ENCODE measurements around the gene SRBD1. TPM values are rescaled to one million over a fixed set of nuclear protein-coding genes. Genes with fewer than 3 reads are reported as not detected.

Gene SRBD1
- total RNA-seq, 1 donor from 2014 or later: 9.1 TPM

- no peaks in the 10 kb centered on the region for H3K27me3 ChIP-seq
- H3K9me3 ChIP-seq: no peaks in the 10 kb centered on the region
- H3K36me3 ChIP-seq: no peaks in the 10 kb centered on the region
- no peaks in the 10 kb centered on the region for H3K4me1 ChIP-seq
- DNase-seq (ENCODE audit: extremely low spot score in 2 of 2): no peak
- TF ChIP-seq POLR2AphosphoS5 (IDR thresholded peaks at IDR 0.05; ENCODE audit: insufficient read depth in 1 of 2, low read depth in 1 of 2): no peak
- TF ChIP-seq CTCF (IDR thresholded peaks at IDR 0.05): no peak
- no peak for TF ChIP-seq POLR2A (IDR thresholded peaks at IDR 0.05)
- intact Hi-C loops (cut with DNase I): no loop called here
- no peak overlapping the region for H3K4me3 ChIP-seq
- H3K27ac ChIP-seq: no peak overlapping the region
Measured at GRCh38 chr2:45446016-45446415, 165.1 kb downstream of the SRBD1 start.

GRCh38 chr2:45445037-45445436 is 166.0 kb downstream of the SRBD1 start:
- no peaks in the 10 kb centered on the region for H3K9me3 ChIP-seq
- no peaks in the 10 kb centered on the region for H3K4me1 ChIP-seq
- no peaks in the 10 kb centered on the region for H3K27me3 ChIP-seq
- H3K36me3 ChIP-seq: no peaks in the 10 kb centered on the region
- intact Hi-C loops (cut with DNase I): no loop called here
- no peak for DNase-seq (ENCODE audit: extremely low spot score in 2 of 2)
- H3K4me3 ChIP-seq: no peak overlapping the region
- TF ChIP-seq POLR2AphosphoS5 (IDR thresholded peaks at IDR 0.05; ENCODE audit: insufficient read depth in 1 of 2, low read depth in 1 of 2) (no peak), CTCF (IDR thresholded peaks at IDR 0.05) (no peak), POLR2A (IDR thresholded peaks at IDR 0.05) (no peak)
- no peak overlapping the region for H3K27ac ChIP-seq

GRCh38 chr2:45443012-45443411 is 168.1 kb downstream of the SRBD1 start:
- Histone ChIP-seq H3K4me1 (no peaks in the 10 kb centered on the region), H3K27me3 (no peaks in the 10 kb centered on the region), H3K4me3 (no peak overlapping the region), H3K36me3 (no peaks in the 10 kb centered on the region), H3K27ac (no peak overlapping the region), H3K9me3 (no peaks in the 10 kb centered on the region)
- no peak for TF ChIP-seq CTCF (IDR thresholded peaks at IDR 0.05)
- intact Hi-C loops (cut with DNase I): no loop called here
- no peak for DNase-seq (ENCODE audit: extremely low spot score in 2 of 2)

GRCh38 chr2:45442026-45442425 is 169.0 kb downstream of the SRBD1 start:
- Histone ChIP-seq H3K27me3 (no peaks in the 10 kb centered on the region), H3K4me1 (no peaks in the 10 kb centered on the region), H3K27ac (no peak overlapping the region), H3K36me3 (no peaks in the 10 kb centered on the region), H3K9me3 (no peaks in the 10 kb centered on the region), H3K4me3 (no peak overlapping the region)
- no peak for TF ChIP-seq POLR2A (IDR thresholded peaks at IDR 0.05)
- no peak for TF ChIP-seq POLR2AphosphoS5 (IDR thresholded peaks at IDR 0.05; ENCODE audit: insufficient read depth in 1 of 2, low read depth in 1 of 2)
- TF ChIP-seq CTCF (IDR thresholded peaks at IDR 0.05): no peak
- intact Hi-C loops (cut with DNase I): no loop called here
- DNase-seq (ENCODE audit: extremely low spot score in 2 of 2): no peak

- intact Hi-C loops (cut with DNase I): no loop called here
- TF ChIP-seq POLR2AphosphoS5 (IDR thresholded peaks at IDR 0.05; ENCODE audit: insufficient read depth in 1 of 2, low read depth in 1 of 2) (no peak), CTCF (IDR thresholded peaks at IDR 0.05) (no peak), POLR2A (IDR thresholded peaks at IDR 0.05) (no peak)
- Histone ChIP-seq H3K9me3 (no peaks in the 10 kb centered on the region), H3K27me3 (no peaks in the 10 kb centered on the region), H3K4me1 (no peaks in the 10 kb centered on the region), H3K4me3 (no peak overlapping the region), H3K27ac (no peak overlapping the region), H3K36me3 (no peaks in the 10 kb centered on the region)
- DNase-seq (ENCODE audit: extremely low spot score in 2 of 2): no peak
Measured at GRCh38 chr2:45441571-45441970, 169.5 kb downstream of the SRBD1 start.
